Mesendoderm (in vitro differentiated cells): ENCODE results near the gene PAQR6.

ENCODE experiments used
- DNase-seq: peaks from one replicate; pipeline ENCODE4 v3.0.0; 2013
- H2AK5ac ChIP-seq: 2 replicates; pipeline ENCODE4 v1.6.1; 2013; ENCODE audit warnings: low read length, inconsistent platforms
- H2BK120ac ChIP-seq: 2 replicates; pipeline ENCODE4 v1.6.1; 2013; ENCODE audit warnings: low read depth, mild to moderate bottlenecking, low read length, moderate library complexity, mixed read lengths
- H2BK15ac ChIP-seq: replicated peaks from 2 replicates; pipeline ENCODE4 v1.6.1; 2013; ENCODE audit warnings: low read depth, mild to moderate bottlenecking, moderate library complexity
- H2BK5ac ChIP-seq: 2 replicates; pipeline ENCODE4 v1.6.1; 2013; ENCODE audit warnings: low read length, inconsistent platforms
- H3K18ac ChIP-seq: 2 replicates; pipeline ENCODE4 v1.6.1; 2013; ENCODE audit warnings: mild to moderate bottlenecking, low read length, mixed read lengths
- H3K23ac ChIP-seq: one replicate; pipeline ENCODE4 v1.6.1; 2013; ENCODE audit warnings: low read length
- H3K27ac ChIP-seq: 2 replicates; pipeline ENCODE4 v1.5.1; 2013; ENCODE audit warnings: low read depth, mild to moderate bottlenecking, inconsistent platforms, low read length, moderate library complexity
- H3K27me3 ChIP-seq: 2 replicates; pipeline ENCODE4 v1.6.1; 2013; ENCODE audit warnings: low read length, control low read depth, mild to moderate bottlenecking, inconsistent platforms; ENCODE audit not compliant: insufficient read depth, poor library complexity
- H3K36me3 ChIP-seq: 2 replicates; pipeline ENCODE4 v1.6.1; 2013; ENCODE audit warnings: low read length, inconsistent platforms; ENCODE audit not compliant: control insufficient read depth, insufficient read depth
- H3K4ac ChIP-seq: one replicate; pipeline ENCODE4 v1.6.1; 2013; ENCODE audit warnings: low read depth, mild to moderate bottlenecking, low read length, moderate library complexity
- H3K4me1 ChIP-seq: 2 replicates; pipeline ENCODE4 v1.6.1; 2013; ENCODE audit warnings: low read depth, low read length, inconsistent platforms; ENCODE audit not compliant: control insufficient read depth
- H3K4me2 ChIP-seq: 2 replicates; pipeline ENCODE4 v1.6.1; 2013; ENCODE audit warnings: low read length
- H3K4me3 ChIP-seq: 2 replicates; pipeline ENCODE4 v1.5.1; 2013; ENCODE audit warnings: mild to moderate bottlenecking, low read length
- H3K56ac ChIP-seq: one replicate; pipeline ENCODE4 v1.6.1; 2013; ENCODE audit warnings: low read length
- H3K79me1 ChIP-seq: 2 replicates; pipeline ENCODE4 v1.6.1; 2013; ENCODE audit warnings: low read length, inconsistent platforms
- H3K79me2 ChIP-seq: 2 replicates; pipeline ENCODE4 v1.6.1; 2013; ENCODE audit warnings: mild to moderate bottlenecking, low read length; ENCODE audit not compliant: control insufficient read depth, insufficient read depth
- H3K9ac ChIP-seq: 2 replicates; pipeline ENCODE4 v1.6.1; 2013; ENCODE audit warnings: low read length, inconsistent platforms
- H4K5ac ChIP-seq: one replicate; pipeline ENCODE4 v1.6.1; 2013; ENCODE audit warnings: low read length
- H4K8ac ChIP-seq: one replicate; pipeline ENCODE4 v1.6.1; 2013; ENCODE audit warnings: low read depth, mild to moderate bottlenecking, control low read depth, low read length, moderate library complexity
- WGBS: extraction: QIAGEN DNeasy Blood & Tissue Kit; methylation state at CpG from one replicate; pipeline ENCODE4 v1.1.7; 2013; ENCODE audit warnings: low lambda C conversion rate, missing lambda C conversion rate; ENCODE audit not compliant: insufficient coverage; ENCODE audit errors: extremely low coverage; 5-methylcytosine and 5-hydroxymethylcytosine counted together

The PAQR6 gene

DNA sequence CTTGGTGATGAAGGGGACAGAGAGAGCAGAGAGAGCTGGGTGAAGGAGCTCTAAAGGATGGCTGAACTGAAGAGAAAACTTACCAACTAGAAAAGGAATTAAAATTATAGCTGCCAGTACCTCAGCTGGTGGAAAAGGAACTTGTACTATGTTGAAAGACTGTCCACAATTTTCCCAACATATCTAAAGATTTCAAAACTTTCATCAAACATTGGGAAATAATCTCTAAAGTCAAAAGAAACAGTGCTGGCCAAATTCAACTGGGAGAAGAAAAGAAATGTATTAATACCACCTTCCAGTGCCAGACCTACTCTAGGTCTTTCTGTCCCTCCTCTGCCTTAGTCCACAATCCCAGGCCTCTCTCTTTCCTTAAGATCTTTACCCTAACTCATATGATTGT, 28.7 kb upstream of the PAQR6 start:
- H3K56ac ChIP-seq, result no peak overlapping the region
- H3K4ac ChIP-seq, result no peak overlapping the region
- H3K4me2 ChIP-seq, result no peak overlapping the region
- no peak for DNase-seq
- H3K27me3 ChIP-seq, result no peaks in the 10 kb centered on the region
- H3K27ac ChIP-seq, result no peak overlapping the region
- peaks cover 14% of the 10 kb centered on the region for H3K79me1 ChIP-seq
- H2BK5ac ChIP-seq, result no peak overlapping the region
- no peak overlapping the region for H2BK15ac ChIP-seq
- no peak overlapping the region for H3K9ac ChIP-seq
- peaks cover 27% of the 10 kb centered on the region for H3K79me2 ChIP-seq
- H3K4me1 ChIP-seq, result no peaks in the 10 kb centered on the region
- no peak overlapping the region for H2AK5ac ChIP-seq
- H2BK120ac ChIP-seq, result no peak overlapping the region
- H3K4me3 ChIP-seq, result no peak overlapping the region
- H4K5ac ChIP-seq, result no peak overlapping the region
- no peak overlapping the region for H3K23ac ChIP-seq
- H4K8ac ChIP-seq, result no peak overlapping the region
- no peak overlapping the region for H3K18ac ChIP-seq
- peaks cover 21% of the 10 kb centered on the region for H3K36me3 ChIP-seq

DNA sequence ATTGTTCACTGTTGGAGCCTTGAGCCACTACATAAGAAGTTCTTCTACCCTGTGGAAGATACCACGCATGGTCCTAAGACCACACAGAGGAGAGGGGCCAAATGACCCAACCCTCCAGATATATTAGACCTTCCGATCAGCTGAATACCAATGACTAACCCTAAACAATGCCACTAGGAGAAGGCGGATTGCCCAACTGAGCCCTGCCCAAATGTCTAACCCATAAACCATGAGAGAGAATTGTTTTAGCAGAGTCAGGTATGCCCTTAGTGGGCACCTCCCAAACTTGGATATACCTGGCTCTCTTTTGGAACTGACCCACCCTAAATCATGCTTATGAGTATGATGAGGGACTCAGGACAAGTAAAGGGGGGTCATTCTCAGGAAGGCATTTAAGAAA, 22.5 kb upstream of the PAQR6 start:
- no peak for DNase-seq
- WGBS, result no CpG with 5 or more reads among the region's 3 CpGs
- Histone ChIP-seq H3K56ac (no peak overlapping the region), H3K79me2 (no peaks in the 10 kb centered on the region), H3K27me3 (no peaks in the 10 kb centered on the region), H3K9ac (no peak overlapping the region), H3K4me2 (no peak overlapping the region), H3K4ac (no peak overlapping the region), H2BK15ac (no peak overlapping the region), H3K4me1 (no peaks in the 10 kb centered on the region), H3K36me3 (peaks cover 44% of the 10 kb centered on the region), H4K8ac (no peak overlapping the region), H2AK5ac (no peak overlapping the region), H3K27ac (no peak overlapping the region), H3K18ac (no peak overlapping the region), H3K23ac (no peak overlapping the region), H4K5ac (no peak overlapping the region), H2BK5ac (no peak overlapping the region), H3K79me1 (no peaks in the 10 kb centered on the region), H2BK120ac (no peak overlapping the region), H3K4me3 (no peak overlapping the region)

DNA sequence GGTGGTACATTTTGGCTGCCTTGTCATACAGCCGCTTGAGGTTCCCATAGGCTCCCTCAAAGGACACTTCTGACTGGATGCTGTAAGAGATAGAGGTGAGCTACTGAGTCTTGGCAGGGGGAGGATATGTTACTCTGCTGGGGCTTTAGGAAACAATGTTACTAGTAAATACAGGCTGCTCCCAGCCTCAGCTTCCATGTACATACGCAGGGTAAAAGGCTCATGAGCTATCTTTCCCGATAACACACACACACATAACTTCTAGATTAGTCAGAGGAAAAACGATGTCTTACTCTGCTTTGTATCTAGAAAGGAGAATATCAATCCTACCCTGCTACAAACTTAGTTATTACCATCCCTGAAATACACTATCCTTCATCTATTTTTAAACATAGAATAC, 20.5 kb upstream of the PAQR6 start:
- H3K4me1 ChIP-seq, result no peaks in the 10 kb centered on the region
- no peak overlapping the region for H3K4me3 ChIP-seq
- H2BK15ac ChIP-seq, result no peak overlapping the region
- H4K5ac ChIP-seq, result no peak overlapping the region
- no peak overlapping the region for H4K8ac ChIP-seq
- no peak overlapping the region for H2BK120ac ChIP-seq
- H3K23ac ChIP-seq, result no peak overlapping the region
- no peaks in the 10 kb centered on the region for H3K27me3 ChIP-seq
- no peak overlapping the region for H2AK5ac ChIP-seq
- no peak overlapping the region for H2BK5ac ChIP-seq
- H3K79me2 ChIP-seq, result no peaks in the 10 kb centered on the region
- WGBS, result no CpG with 5 or more reads among the region's 4 CpGs
- no peak overlapping the region for H3K9ac ChIP-seq
- no peak overlapping the region for H3K4me2 ChIP-seq
- H3K56ac ChIP-seq, result no peak overlapping the region
- peaks cover 43% of the 10 kb centered on the region for H3K36me3 ChIP-seq
- H3K79me1 ChIP-seq, result peaks cover 2% of the 10 kb centered on the region
- no peak overlapping the region for H3K18ac ChIP-seq
- no peak for DNase-seq
- H3K4ac ChIP-seq, result no peak overlapping the region
- no peak overlapping the region for H3K27ac ChIP-seq

DNA sequence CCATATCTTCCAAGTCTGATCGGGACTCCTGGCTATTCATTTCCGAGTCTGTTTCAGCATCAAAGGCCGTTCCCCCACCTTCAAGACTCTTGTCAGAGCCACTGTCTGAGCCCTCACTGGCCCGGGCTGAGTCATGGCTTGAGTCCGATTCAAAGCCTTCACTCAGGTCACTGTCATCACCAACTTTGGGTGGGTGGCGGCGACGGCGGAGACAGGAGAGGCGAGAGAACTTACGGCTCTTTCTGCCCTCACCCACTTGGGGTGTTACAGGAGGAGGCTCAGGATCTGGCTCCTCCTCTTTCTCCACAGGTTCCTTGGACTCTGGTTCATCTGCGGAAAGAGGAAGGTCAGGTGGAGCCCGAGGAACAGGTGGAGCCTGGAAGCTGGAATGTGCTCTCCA, 18.2 kb upstream of the PAQR6 start:
- H4K5ac ChIP-seq, result no peak overlapping the region
- no peak overlapping the region for H2BK15ac ChIP-seq
- no peak for DNase-seq
- H4K8ac ChIP-seq, result no peak overlapping the region
- H3K4me2 ChIP-seq, result no peak overlapping the region
- H3K18ac ChIP-seq, result no peak overlapping the region
- H3K4me3 ChIP-seq, result no peak overlapping the region
- H3K79me2 ChIP-seq, result no peaks in the 10 kb centered on the region
- H2AK5ac ChIP-seq, result no peak overlapping the region
- peaks cover 2% of the 10 kb centered on the region for H3K79me1 ChIP-seq
- no CpG with 5 or more reads among the region's 13 CpGs for WGBS
- H3K56ac ChIP-seq, result no peak overlapping the region
- no peak overlapping the region for H2BK120ac ChIP-seq
- H3K9ac ChIP-seq, result no peak overlapping the region
- no peaks in the 10 kb centered on the region for H3K27me3 ChIP-seq
- peaks cover 48% of the 10 kb centered on the region for H3K36me3 ChIP-seq
- no peak overlapping the region for H3K23ac ChIP-seq
- no peak overlapping the region for H3K27ac ChIP-seq
- H3K4me1 ChIP-seq, result no peaks in the 10 kb centered on the region
- no peak overlapping the region for H3K4ac ChIP-seq
- no peak overlapping the region for H2BK5ac ChIP-seq

DNA sequence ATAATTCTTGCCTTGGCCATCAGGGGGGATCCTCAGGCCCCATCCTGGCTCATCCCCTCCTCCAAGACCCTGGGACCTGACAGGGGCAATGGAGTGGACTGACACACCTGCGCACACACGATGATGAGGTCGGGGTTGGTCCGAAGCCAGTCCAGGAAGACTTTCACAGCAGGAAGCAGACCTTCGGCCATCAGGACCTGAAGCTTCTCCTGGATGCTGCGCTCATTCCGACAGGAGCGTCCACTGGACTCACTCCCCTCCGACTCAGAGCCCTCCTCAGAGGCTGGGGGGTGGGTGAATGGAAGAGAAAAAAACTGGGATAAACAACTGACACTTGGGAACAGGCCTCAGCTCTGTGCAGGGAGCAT, 15.4 kb upstream of the PAQR6 start:
- no peak overlapping the region for H4K8ac ChIP-seq
- no peaks in the 10 kb centered on the region for H3K79me2 ChIP-seq
- no CpG with 5 or more reads among the region's 9 CpGs for WGBS
- H2BK15ac ChIP-seq, result no peak overlapping the region
- no peak overlapping the region for H3K23ac ChIP-seq
- H2BK120ac ChIP-seq, result no peak overlapping the region
- no peak overlapping the region for H2AK5ac ChIP-seq
- H3K79me1 ChIP-seq, result peaks cover 2% of the 10 kb centered on the region
- no peak overlapping the region for H2BK5ac ChIP-seq
- no peak overlapping the region for H3K56ac ChIP-seq
- H3K4ac ChIP-seq, result no peak overlapping the region
- H3K4me2 ChIP-seq, result no peak overlapping the region
- H3K36me3 ChIP-seq, result peaks cover 57% of the 10 kb centered on the region
- DNase-seq, result no peak
- H3K9ac ChIP-seq, result no peak overlapping the region
- H4K5ac ChIP-seq, result no peak overlapping the region
- no peaks in the 10 kb centered on the region for H3K4me1 ChIP-seq
- H3K18ac ChIP-seq, result no peak overlapping the region
- H3K27ac ChIP-seq, result no peak overlapping the region
- H3K27me3 ChIP-seq, result no peaks in the 10 kb centered on the region
- no peak overlapping the region for H3K4me3 ChIP-seq

DNA sequence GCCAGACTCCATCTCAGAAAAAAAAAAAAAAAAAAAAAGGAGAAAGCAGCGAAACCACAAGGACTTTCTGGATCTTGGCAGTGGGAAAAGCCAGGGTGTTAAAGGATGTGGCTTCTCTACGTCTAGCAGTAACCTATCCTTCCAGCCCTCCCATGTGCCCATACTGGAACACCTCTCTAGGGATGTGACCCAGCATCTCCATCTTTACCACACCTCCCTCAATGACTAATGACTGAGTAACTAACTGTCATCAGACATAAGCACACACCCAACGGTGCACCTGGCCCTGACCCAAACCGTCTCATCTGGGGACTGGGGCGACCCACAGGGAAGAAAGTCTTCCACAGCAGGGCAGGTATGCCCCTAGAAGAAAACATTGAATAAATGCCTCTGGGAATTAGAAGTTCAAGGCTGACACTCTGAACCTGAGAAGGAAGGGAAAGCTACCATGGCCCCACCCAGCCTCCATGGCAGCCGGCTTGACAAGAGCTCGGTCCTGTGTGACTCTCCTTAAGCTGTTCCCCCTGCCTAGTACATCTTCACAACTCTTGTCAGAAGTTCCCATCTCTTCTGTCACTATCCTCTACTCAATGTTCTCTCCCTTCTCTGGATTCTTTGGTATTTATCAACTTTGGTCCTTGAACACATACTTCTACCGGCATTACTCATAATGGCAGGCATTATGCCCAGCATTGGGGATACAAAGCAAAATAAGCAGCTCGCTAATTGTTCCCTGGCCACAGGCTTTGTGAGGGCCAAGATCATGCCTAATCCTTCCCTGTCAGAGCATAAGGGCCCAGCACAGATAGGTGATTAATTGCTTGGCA, 14.8 kb upstream of the PAQR6 start:
- no peaks in the 10 kb centered on the region for H3K79me2 ChIP-seq
- H3K23ac ChIP-seq, result no peak overlapping the region
- no peak overlapping the region for H2AK5ac ChIP-seq
- H4K8ac ChIP-seq, result no peak overlapping the region
- H3K4ac ChIP-seq, result no peak overlapping the region
- no peak overlapping the region for H4K5ac ChIP-seq
- H3K36me3 ChIP-seq, result peaks cover 54% of the 10 kb centered on the region
- H3K27me3 ChIP-seq, result no peaks in the 10 kb centered on the region
- no peak for DNase-seq
- no peak overlapping the region for H3K4me3 ChIP-seq
- H3K18ac ChIP-seq, result no peak overlapping the region
- no peak overlapping the region for H3K4me2 ChIP-seq
- no peak overlapping the region for H2BK120ac ChIP-seq
- H3K9ac ChIP-seq, result no peak overlapping the region
- WGBS, result no CpG with 5 or more reads among the region's 9 CpGs
- H3K4me1 ChIP-seq, result no peaks in the 10 kb centered on the region
- no peak overlapping the region for H2BK5ac ChIP-seq
- no peak overlapping the region for H3K56ac ChIP-seq
- H3K27ac ChIP-seq, result no peak overlapping the region
- peaks cover 2% of the 10 kb centered on the region for H3K79me1 ChIP-seq
- H2BK15ac ChIP-seq, result no peak overlapping the region
